ENCODE measurements around the gene KBTBD12.

DNA sequence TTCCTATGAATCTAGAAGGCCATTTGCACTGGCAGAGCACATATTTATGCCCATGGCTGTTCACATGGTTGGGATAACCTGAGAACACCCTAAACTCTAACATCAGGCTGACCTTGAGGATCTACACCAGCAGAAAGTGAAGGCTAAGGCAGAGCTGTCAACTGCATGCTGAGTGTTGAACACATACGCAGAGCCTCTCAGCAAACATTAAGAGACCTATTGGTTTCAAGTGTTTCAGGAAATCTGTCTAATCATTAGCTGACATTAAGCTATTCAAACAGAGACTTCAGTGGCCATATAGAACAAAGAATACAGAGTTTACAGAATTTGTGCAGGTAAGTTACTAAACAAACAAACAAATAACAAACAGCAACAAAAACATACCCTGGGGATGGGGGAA lies 121.1 kb downstream of the KBTBD12 start:
- TF ChIP-seq, protein P1, sequence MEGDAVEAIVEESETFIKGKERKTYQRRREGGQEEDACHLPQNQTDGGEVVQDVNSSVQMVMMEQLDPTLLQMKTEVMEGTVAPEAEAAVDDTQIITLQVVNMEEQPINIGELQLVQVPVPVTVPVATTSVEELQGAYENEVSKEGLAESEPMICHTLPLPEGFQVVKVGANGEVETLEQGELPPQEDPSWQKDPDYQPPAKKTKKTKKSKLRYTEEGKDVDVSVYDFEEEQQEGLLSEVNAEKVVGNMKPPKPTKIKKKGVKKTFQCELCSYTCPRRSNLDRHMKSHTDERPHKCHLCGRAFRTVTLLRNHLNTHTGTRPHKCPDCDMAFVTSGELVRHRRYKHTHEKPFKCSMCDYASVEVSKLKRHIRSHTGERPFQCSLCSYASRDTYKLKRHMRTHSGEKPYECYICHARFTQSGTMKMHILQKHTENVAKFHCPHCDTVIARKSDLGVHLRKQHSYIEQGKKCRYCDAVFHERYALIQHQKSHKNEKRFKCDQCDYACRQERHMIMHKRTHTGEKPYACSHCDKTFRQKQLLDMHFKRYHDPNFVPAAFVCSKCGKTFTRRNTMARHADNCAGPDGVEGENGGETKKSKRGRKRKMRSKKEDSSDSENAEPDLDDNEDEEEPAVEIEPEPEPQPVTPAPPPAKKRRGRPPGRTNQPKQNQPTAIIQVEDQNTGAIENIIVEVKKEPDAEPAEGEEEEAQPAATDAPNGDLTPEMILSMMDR (IDR thresholded peaks at IDR 0.05; ENCODE audit: insufficient read depth, low read length, poor library complexity, severe bottlenecking), result no peak
- TF ChIP-seq EZH2phosphoT487 (conservative IDR thresholded peaks at IDR 0.05; ENCODE audit: low read length), result no peak
